ENCODE results near the gene CFAP44. TPM values are rescaled to one million over a fixed set of nuclear protein-coding genes. Genes with fewer than 3 reads are reported as not detected.
A peak's percentile ranks its signal among the peaks of the same experiment; 100 is the strongest.

CFAP44 gene
- total RNA-seq, 1 experiment from 2014 or later, result 2.4 TPM

DNA sequence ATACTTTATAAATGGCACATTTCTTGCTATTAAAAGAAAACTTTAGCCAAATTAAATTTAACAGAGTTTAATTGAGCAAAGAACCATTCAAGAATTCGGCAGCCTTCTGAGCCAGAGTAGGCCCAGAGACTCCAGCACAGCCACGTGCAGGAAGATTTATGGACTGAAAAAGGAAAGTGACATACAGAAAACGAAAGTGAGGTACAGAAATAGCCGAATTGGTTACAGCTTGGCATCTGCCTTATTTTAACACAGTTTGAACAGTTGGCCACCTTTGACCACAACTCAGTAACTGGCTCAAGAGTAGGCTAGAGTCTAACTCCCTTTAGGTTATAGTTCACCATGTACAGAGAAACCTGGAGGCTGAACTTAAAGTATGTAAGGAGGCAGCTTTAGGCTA lies 17.6 kb downstream of the CFAP44 start:
- POLR2A ChIA-PET (ENCODE audit: low non-redundant PET), result no interaction called here
- CTCF ChIA-PET, result no interaction called here
- no peaks in the 10 kb centered on the region for H3K27me3 ChIP-seq (replicated peaks; ENCODE audit: insufficient read depth, low read depth, low read length, poor library complexity)
- H3K27ac ChIP-seq (ENCODE audit: low read depth, low read length, poor library complexity, severe bottlenecking), result no peak overlapping the region
- no peak for DNase-seq (ENCODE audit: low spot score)
- no peak overlapping the region for H3K4me3 ChIP-seq (ENCODE audit: low read depth, low read length, poor library complexity, severe bottlenecking)
- no peaks in the 10 kb centered on the region for H3K36me3 ChIP-seq (ENCODE audit: insufficient read depth, low read length, poor library complexity, severe bottlenecking)
- H3K4me1 ChIP-seq (ENCODE audit: insufficient read depth, low read length, poor library complexity, severe bottlenecking), result peaks cover 7% of the 10 kb centered on the region
- no peaks in the 10 kb centered on the region for H3K9me3 ChIP-seq (ENCODE audit: low read depth, low read length, poor library complexity, severe bottlenecking)
- BruUV-seq (replicated peaks), result no TSS peak
- TF ChIP-seq EZH2 (IDR thresholded peaks at IDR 0.05; ENCODE audit: borderline replicate concordance, low read depth, low read length, poor library complexity, severe bottlenecking), result no peak
- TF ChIP-seq, protein P1, sequence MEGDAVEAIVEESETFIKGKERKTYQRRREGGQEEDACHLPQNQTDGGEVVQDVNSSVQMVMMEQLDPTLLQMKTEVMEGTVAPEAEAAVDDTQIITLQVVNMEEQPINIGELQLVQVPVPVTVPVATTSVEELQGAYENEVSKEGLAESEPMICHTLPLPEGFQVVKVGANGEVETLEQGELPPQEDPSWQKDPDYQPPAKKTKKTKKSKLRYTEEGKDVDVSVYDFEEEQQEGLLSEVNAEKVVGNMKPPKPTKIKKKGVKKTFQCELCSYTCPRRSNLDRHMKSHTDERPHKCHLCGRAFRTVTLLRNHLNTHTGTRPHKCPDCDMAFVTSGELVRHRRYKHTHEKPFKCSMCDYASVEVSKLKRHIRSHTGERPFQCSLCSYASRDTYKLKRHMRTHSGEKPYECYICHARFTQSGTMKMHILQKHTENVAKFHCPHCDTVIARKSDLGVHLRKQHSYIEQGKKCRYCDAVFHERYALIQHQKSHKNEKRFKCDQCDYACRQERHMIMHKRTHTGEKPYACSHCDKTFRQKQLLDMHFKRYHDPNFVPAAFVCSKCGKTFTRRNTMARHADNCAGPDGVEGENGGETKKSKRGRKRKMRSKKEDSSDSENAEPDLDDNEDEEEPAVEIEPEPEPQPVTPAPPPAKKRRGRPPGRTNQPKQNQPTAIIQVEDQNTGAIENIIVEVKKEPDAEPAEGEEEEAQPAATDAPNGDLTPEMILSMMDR (conservative IDR thresholded peaks at IDR 0.05; ENCODE audit: low read depth, low read length), result no peak
- intact Hi-C loops (cut with micrococcal nuclease; ENCODE audit: unreplicated experiment), result no loop called here

DNA sequence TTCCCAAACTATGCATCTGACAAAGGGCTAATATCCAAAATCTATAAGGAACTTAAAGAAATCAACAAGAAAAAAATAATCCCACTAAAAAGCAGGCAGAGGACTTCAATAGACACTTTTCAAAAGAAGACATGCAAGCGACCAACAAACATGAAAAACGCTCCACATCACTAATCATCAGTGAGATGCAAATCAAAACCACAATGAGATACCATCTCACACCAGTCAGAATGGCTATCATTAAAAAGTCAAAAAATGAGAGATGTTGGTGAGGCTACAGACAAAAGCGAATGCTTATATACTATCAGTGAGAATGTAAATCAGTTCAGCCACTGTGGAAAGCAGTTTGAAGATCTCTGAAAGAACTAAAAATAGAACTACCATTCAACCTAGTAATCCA lies 20.2 kb downstream of the CFAP44 start:
- Histone ChIP-seq H3K4me1 (ENCODE audit: insufficient read depth, low read length, poor library complexity, severe bottlenecking) (peaks cover 7% of the 10 kb centered on the region), H3K27me3 (replicated peaks; ENCODE audit: insufficient read depth, low read depth, low read length, poor library complexity) (no peaks in the 10 kb centered on the region), H3K36me3 (ENCODE audit: insufficient read depth, low read length, poor library complexity, severe bottlenecking) (no peaks in the 10 kb centered on the region), H3K9me3 (ENCODE audit: low read depth, low read length, poor library complexity, severe bottlenecking) (no peaks in the 10 kb centered on the region), H3K4me3 (ENCODE audit: low read depth, low read length, poor library complexity, severe bottlenecking) (no peak overlapping the region), H3K27ac (ENCODE audit: low read depth, low read length, poor library complexity, severe bottlenecking) (no peak overlapping the region)
- DNase-seq (ENCODE audit: low spot score), result peak; percentile 39
- TF ChIP-seq, protein P1 (conservative IDR thresholded peaks at IDR 0.05; ENCODE audit: low read depth, low read length), result no peak
- TF ChIP-seq EZH2 (IDR thresholded peaks at IDR 0.05; ENCODE audit: borderline replicate concordance, low read depth, low read length, poor library complexity, severe bottlenecking), result no peak
- ChIA-PET POLR2A (ENCODE audit: low non-redundant PET) (no interaction called here), CTCF (no interaction called here)
- BruUV-seq (replicated peaks), result no TSS peak
- intact Hi-C loops (cut with micrococcal nuclease; ENCODE audit: unreplicated experiment), result no loop called here

DNA sequence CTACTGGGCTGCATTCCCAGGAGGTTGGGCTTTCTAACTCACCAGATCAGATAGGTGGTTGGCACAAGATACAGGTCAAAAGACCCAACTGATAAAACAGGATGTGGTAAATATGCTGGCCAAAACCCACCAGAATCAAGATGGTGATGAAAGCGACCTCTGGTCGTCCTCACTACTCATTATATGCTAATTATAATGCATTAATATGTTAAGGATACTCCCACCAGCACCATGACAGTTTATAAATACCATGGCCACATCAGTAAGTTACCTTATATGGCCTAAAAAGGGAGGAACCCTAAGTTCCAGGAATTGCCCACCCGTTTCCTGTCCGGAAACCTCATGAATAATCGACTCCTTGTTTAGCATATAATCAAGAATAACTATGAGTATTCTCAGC lies 31.6 kb downstream of the CFAP44 start:
- ChIA-PET POLR2A (ENCODE audit: low non-redundant PET) (no interaction called here), CTCF (no interaction called here)
- no peak overlapping the region for H3K4me3 ChIP-seq (ENCODE audit: low read depth, low read length, poor library complexity, severe bottlenecking)
- BruUV-seq (replicated peaks), result no TSS peak
- no peaks in the 10 kb centered on the region for H3K9me3 ChIP-seq (ENCODE audit: low read depth, low read length, poor library complexity, severe bottlenecking)
- intact Hi-C loops (cut with micrococcal nuclease; ENCODE audit: unreplicated experiment), result no loop called here
- no peaks in the 10 kb centered on the region for H3K27me3 ChIP-seq (replicated peaks; ENCODE audit: insufficient read depth, low read depth, low read length, poor library complexity)
- DNase-seq (ENCODE audit: low spot score), result peak; percentile 82
- H3K36me3 ChIP-seq (ENCODE audit: insufficient read depth, low read length, poor library complexity, severe bottlenecking), result no peaks in the 10 kb centered on the region
- TF ChIP-seq, protein P1 (conservative IDR thresholded peaks at IDR 0.05; ENCODE audit: low read depth, low read length), result peak; percentile 26; the same call in 1 of the 2 replicates
- TF ChIP-seq EZH2 (IDR thresholded peaks at IDR 0.05; ENCODE audit: borderline replicate concordance, low read depth, low read length, poor library complexity, severe bottlenecking), result no peak
- H3K4me1 ChIP-seq (ENCODE audit: insufficient read depth, low read length, poor library complexity, severe bottlenecking), result no peaks in the 10 kb centered on the region
- H3K27ac ChIP-seq (ENCODE audit: low read depth, low read length, poor library complexity, severe bottlenecking), result peak overlapping the region; percentile 61
